Fibroblast of the conjunctiva (primary cell): ENCODE measurements around the gene SPECC1.
"Not testable (repeated sequence)": the region's sequence is repeated elsewhere in the genome, so short reads cannot be mapped to it uniquely, and the experiment has no call there.

Experiments
- DNase-seq: peaks from one replicate; pipeline ENCODE4 v3.0.0-alpha.2; 2010; ENCODE audit warnings: low read depth

Gene SPECC1

GRCh38 chr17:20072692-20072992, 63.5 kb downstream of the SPECC1 start:
- no peak for DNase-seq

- DNase-seq, result no peak
Observed at GRCh38 chr17:20073055-20073979, 64.2 kb downstream of the SPECC1 start.

DNA sequence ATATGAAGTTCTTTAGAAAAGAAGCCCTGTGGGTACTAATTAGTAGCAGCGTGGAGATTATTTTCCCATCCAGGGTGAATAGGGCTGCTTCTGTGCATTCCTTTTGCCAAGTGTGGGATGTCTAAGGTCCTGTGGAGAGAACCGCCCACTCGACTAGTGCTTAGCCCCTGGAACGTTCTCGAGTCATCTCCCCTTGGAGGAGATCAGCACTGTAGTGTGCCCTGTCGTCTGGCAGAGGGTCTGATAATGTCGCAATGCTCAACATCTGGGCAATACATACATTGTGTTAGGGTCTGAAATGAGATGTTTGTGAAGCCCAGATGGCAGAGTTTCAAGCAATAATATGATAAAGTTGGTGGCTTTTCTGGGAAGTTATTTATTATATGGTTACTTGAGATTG, 64.8 kb downstream of the SPECC1 start:
- no peak for DNase-seq

DNA sequence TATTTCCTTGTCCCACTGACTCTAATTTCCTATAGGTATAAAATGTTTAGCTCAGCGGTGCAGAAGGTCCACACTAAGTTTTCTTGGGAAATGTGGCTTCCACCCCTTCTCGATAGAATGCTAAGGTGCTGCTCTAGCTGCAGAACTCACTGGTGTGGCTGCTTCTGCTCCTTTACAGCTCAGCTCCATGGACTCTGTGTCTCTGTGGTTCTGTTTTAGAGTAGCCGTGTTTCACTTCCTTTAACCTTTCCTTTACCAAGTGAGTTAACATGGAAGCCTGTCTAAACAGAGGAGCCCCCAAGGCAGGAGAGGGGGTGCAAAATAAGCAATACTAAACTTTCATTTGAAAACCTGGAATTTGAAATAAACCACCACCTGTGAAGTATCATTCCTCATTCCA, 65.3 kb downstream of the SPECC1 start:
- no peak for DNase-seq

GRCh38 chr17:20076137-20076536, 67.0 kb downstream of the SPECC1 start:
- not testable (repeated sequence) for DNase-seq

DNA sequence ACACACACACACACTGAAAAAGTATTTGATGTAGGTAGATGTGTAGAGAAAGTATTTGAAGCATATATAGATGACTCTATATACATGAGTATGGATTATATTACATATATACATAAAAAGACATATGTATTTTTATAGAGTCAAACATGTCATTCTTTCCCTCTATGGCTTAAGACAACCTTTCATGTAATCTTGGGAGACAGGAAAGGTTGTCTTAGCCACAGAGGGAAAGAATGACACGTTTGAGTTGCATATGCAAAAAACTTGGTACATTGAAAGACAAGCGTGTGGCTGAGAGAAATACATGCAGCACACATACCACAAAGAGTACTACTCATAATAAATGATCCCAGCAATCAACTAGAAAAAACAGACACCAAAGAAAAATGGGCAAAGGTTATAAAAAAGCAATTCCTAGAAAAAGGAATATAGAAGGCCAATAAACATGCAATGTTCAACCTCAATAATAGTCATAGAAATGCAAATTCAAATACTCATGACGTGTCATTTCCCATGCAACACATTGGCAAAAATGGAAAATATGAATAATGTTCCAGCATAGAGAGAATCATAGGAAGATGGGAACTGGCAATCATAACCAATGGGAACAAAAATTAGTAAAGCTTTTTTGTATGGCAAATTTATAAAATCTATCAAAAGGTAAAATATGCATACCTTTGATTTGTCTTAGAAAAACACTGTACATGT, 69.0 kb downstream of the SPECC1 start:
- no peak for DNase-seq

GRCh38 chr17:20080513-20080912, 71.4 kb downstream of the SPECC1 start:
- DNase-seq, result no peak

DNA sequence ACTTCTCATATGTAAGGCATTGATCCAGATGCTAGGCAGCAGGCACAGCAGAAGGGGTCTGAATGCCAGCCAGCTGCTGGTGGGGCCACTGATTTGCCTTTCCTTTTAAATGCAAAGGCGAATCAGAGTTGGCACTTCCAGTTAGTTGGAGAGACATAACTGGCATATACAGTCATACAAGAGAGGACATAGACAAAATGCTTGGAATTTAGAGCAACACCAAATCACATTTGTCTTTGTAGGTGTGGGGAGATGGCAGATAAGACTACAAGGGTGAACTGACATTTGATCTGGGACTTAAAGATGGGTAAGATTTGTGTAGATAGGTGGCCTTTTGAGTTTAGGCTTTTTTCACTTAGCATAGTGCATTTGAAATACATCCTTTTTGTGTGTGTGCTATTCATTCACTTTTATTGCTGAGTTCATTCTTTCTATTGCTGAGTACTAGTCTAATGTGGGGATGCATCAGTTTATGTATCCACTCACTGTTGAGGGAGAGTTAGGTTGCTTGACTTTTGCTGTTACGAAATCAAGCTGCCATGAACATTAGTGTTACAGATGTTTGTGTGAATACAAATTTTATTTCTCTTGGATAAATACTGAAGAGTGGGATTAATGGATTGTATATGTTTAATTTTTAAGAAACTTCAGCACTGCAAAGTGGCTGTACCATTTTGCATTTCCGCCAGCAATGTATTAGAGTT, 74.1 kb downstream of the SPECC1 start:
- no peak for DNase-seq

DNA sequence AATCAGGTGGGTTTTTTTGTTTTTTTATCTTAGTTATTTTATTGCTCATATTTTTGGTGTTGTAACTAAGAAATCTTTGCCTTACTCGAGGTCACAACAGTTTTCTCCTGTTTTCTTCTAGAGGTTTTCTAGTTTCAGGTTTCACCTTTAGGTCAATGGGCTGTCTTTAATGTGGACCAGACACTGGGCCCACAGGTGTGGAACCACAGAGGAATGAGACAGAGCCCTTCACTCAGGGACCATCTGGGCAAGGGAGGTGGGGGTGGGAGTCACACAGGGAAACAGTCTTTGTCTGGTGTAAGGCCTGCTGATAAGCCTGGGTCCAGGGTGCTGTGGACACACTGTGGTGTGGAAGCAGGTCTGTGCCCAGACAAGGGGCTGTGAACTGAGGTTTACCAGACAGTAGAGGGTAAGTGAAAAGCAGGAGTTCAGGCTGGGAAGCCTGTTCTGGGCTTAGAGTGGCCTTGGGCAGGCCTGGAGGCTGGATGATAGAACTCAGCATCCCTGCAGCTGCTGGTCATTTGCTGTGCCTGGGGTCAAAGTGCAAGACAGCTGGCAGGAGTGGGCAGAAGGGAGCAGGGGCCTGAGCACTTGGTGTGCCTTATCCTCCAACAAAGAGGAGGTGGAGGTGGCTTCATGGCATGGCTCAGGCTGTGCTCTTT, 75.6 kb downstream of the SPECC1 start:
- no peak for DNase-seq

DNA sequence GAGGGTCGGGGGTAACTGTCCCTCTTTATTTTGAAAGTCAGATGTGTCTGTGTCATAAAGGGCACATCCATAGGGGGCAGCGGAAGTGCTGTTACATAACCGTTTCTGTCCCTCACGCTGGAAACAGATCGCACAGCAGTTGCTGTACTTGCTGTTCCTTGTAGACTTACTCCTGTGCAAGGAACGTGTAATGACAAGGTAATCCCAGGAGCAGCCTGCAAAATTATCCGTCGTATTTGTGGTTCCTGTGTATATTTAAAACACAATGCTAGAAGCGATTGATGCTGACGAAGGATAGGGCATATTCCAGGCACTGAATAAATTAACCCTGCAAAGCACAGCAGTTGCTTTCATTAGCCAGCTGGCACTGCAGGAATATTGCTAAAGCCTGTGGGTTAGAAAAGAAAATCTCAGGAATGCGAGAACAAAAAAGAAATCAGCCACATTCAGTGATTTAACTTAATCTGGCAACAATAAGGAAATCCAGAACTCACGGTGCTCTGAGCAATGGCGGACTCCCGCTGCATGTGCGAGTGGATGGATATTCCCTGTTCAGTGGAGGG, 76.2 kb downstream of the SPECC1 start:
- no peak for DNase-seq

DNA sequence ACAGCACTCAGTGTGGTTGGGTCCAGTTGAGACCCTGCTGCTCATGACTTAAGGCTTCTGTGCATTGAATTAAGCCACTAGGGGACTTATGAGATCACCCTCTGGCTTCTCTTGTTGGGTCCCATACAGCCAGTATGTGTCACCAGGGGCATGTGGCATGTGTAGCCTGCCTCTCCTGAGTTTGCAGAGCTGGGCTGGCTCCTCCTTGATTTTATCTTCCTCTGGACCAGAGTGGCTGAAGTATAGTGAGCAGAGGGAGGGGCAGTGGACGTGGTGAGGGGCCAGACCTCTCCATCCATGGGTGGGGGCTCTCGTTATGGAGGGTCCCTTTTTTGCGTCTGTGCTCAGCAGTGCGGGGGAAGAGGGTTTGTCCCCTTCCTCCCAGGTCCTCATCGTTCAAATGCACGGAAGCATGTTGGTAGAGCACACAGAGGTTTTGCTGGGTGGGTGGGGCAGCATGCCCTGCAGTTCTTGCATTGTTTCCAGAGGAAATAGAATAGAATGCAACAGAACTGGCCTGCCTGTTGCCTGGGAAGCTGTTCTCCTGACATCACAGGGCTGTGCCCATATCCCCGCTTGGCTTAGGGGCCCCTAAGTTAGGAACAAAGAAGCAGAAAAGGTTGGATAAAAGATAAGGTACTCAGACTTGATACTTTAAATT, 77.4 kb downstream of the SPECC1 start:
- no peak for DNase-seq

- no peak for DNase-seq
Observed at GRCh38 chr17:20087538-20088250, 78.5 kb downstream of the SPECC1 start.

DNA sequence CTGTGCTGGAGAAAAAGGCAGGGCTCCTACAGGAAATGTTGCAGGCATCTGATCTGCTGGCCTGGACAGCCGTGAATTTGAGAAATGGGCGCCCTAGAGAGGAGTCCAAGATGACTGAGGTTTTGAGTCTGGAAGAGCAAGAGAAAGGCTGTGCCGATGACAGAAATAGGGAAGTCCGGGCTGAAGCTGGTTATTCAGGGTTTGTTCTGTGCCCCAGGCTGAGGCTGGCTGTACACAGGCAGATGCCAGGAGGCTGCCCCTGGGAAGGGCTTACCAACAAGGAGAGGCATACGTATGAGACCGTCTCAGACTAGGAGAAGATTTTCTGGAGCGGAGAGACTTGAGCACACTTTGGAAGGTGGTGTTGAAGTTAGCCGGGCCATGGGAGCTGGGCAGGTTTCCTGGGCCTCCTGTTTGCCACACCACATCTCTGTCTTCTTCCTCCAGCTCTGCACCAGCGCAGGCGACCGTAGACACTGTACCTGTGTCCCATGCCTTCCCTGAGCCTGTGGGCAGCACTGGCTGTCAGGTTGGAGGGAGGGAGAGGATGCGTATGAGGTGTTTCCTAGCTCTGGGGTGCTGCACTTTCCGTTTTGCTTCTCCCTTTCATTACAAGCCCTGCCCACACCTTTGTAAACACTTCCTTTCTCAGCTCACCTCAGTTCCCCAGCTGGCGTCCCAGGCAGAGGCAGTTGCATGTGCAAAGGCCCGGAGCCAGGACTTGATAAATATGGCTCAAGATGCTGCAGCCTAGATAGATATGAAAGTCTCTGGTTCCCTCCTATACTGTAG, 80.8 kb downstream of the SPECC1 start:
- no peak for DNase-seq

GRCh38 chr17:20091174-20092029, 82.2 kb downstream of the SPECC1 start:
- DNase-seq, result peak; percentile 45

GRCh38 chr17:20092261-20092867, 83.2 kb downstream of the SPECC1 start:
- DNase-seq, result no peak

GRCh38 chr17:20092973-20093626, 83.9 kb downstream of the SPECC1 start:
- DNase-seq, result no peak

DNA sequence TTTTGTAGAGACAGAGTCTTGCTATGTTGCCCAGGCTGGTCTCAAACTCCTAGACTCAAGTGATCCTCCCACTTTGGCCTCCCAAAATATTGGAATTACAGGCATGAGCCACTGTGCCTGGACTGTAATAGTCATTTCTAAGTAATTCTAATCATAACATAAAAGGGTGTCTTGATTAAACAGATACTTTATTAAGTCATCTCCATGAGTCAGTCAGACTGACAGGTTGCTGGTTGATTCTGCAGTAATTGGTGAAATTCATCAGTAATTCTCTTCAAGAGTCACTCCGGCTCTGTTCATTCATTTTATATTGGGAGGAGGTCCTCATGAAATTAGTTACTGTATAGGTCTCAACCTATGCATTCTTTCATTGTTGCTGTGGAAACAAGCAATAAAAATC, 85.6 kb downstream of the SPECC1 start:
- DNase-seq, result no peak
